H1 (cell line): ENCODE measurements around the gene ENDOD1. TPM values are rescaled to one million over a fixed set of nuclear protein-coding genes. Genes with fewer than 3 reads are reported as not detected.

Experiments used
- CHD2 ChIP-seq: IDR thresholded peaks from 2 replicates; pipeline ENCODE4 v1.6.1; 2012; ENCODE audit warnings: low read length, improper control_type of control experiment
- RBBP5 ChIP-seq: IDR thresholded peaks from 2 replicates; pipeline ENCODE4 v1.7.1; 2012; ENCODE audit warnings: low read depth, mild to moderate bottlenecking, inconsistent platforms, low read length, moderate library complexity, borderline replicate concordance
- SP4 ChIP-seq: IDR thresholded peaks from 2 replicates; pipeline ENCODE4 v1.6.1; 2012; ENCODE audit warnings: low read length, inconsistent platforms
- TAF7 ChIP-seq: optimal IDR thresholded peaks from 2 replicates; pipeline ENCODE3; 2011; ENCODE audit warnings: low read depth, mild to moderate bottlenecking, inconsistent platforms, low read length, moderate library complexity, borderline replicate concordance
- TCF12 ChIP-seq: IDR thresholded peaks from 2 replicates; pipeline ENCODE4 v1.6.1; 2011; ENCODE audit warnings: low read depth, mild to moderate bottlenecking, low read length
- polyA plus RNA-seq, 7 experiments: library from polyadenylated mRNA; depleted of rRNA in 3 of 7; stranded (reverse) in 5 of 7; unstranded in 2 of 7; fragments of >200 nt in 5 of 7; fragments of 200-250 nt in 2 of 7; gene quantifications; 1 replicate in 5 of 7; 2 replicates in 1 of 7; 4 replicates in 1 of 7; pipeline versions ENCODE4 v1.2.1 to v1.2.3, GENCODE V29; 2011 to 2013; ENCODE audit warnings: missing spikeins in 2 of 7, mixed read lengths in 2 of 7
- total RNA-seq: library from RNA; stranded (reverse); fragmentation: NEBNext Ultra II Directional; extraction: Animal tissue kit (Norgen Biotek cat#: 25700); gene quantifications from 2 replicates; pipeline ENCODE4 v1.2.1, GENCODE V29; 2021
- TF ChIP-seq, protein P1 (sequence below): IDR thresholded peaks from 2 replicates; pipeline ENCODE4 v1.6.1; 2012; ENCODE audit warnings: inconsistent platforms

The ENDOD1 gene
- total and polyA plus RNA-seq, 2 of the 8 experiments (the other 6 are each of a cell fraction or from before 2014, with no cell fraction given): 1.2 to 2.5 TPM

DNA sequence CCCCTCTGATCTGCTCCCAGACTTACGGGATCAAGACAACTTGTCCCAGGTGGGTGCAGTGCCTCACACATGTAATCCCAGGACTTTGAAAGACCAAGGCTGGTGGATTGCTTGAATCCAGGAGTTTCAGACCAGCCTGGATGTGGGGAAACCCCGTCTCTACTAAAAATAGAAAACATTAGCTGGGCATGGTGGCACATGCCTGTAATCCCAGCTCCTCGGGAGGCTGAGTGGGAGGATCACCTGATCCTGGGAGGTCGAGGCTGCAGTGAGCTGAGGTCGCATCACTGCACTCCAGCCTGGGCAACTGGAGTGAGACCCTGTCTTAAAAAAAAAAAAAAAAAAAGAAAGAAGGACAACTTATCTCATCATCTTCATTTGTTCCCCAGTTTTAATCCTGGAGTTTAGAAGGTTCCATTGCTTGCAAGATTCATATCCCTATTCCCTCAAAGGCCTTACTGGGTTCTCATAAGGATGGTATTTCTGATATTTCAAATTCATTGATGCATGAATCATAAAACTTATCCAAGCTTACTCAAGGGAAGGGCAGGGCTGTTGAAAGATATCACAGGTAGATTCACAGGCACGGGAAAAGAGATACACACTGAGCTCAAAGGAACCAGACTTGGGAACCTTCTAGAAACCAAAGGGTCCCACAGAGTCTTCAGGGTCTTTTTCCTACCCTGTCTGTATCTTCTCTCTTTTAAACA is 14.6 kb downstream of the ENDOD1 start (continued):
- TF ChIP-seq, protein P1, sequence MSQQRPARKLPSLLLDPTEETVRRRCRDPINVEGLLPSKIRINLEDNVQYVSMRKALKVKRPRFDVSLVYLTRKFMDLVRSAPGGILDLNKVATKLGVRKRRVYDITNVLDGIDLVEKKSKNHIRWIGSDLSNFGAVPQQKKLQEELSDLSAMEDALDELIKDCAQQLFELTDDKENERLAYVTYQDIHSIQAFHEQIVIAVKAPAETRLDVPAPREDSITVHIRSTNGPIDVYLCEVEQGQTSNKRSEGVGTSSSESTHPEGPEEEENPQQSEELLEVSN: no peak
- no peak for TF ChIP-seq SP4
- TF ChIP-seq TCF12: no peak
- TF ChIP-seq RBBP5: no peak
- no peak for TF ChIP-seq TAF7
- no peak for TF ChIP-seq CHD2
